IPS-NIHi7 (cell line): ENCODE measurements around the gene HNRNPUL1.
"Not testable (repeated sequence)": the region's sequence is repeated elsewhere in the genome, so short reads cannot be mapped to it uniquely, and the experiment has no call there.

Experiments used
- DNase-seq: peaks from one replicate; pipeline ENCODE4 v3.0.0; 2012; ENCODE audit warnings: mixed read lengths; ENCODE audit errors: extremely low spot score

The HNRNPUL1 gene

GRCh38 chr19:41263850-41264580, at the start of gene HNRNPUL1:
HNRNPUL1 (plus strand) TSS chr19:41264372; CDS start chr19:41264504, 132 bp downstream.
- DNase-seq, result peak; percentile 99

DNA sequence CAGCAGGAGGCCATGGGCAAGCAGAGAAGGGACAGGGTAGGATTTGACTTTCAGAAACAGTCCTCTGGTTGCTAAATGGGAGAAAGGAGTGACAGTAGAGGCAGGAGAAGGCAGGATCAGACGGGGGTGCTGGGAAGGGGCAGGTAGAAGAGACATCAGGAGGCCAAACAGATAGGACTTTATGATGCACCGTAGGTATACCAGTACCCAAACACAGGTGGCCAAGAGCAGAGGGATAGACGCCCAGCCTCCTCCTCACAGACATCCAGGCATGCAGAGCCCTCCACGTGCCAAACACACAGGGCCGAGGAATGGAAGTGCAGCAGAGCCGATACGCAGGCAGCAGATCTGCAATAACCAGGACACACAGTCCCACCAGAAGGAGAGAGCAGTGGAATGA, 46.4 kb upstream of the HNRNPUL1 start:
- no peak for DNase-seq

DNA sequence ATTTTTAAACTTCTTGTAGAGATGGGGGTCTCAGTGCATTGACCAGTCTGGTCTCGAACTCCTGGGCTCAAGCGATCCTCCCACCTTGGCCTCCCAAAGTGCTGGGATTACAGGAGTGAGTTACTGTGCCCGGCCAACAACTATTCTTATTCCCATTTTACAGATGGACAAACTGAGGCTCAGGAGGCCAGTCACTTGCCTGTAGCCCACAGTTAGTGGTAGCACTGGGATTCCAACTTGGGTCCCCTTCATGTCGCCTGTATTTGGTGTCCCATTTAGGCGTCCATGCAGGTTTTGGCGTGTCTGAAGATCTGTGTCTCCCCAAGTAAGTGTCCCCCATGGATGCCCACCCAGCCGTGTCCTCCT, 45.9 kb upstream of the HNRNPUL1 start:
- no peak for DNase-seq

GRCh38 chr19:41218615-41219507, 45.3 kb upstream of the HNRNPUL1 start, which contains the start of gene AXL:
AXL (plus strand) TSS chr19:41219223; CDS start chr19:41219393, 170 bp downstream.
- DNase-seq, result peak; percentile 91

- no peak for DNase-seq
Measured at GRCh38 chr19:41219924-41220567, 44.1 kb upstream of the HNRNPUL1 start.

DNA sequence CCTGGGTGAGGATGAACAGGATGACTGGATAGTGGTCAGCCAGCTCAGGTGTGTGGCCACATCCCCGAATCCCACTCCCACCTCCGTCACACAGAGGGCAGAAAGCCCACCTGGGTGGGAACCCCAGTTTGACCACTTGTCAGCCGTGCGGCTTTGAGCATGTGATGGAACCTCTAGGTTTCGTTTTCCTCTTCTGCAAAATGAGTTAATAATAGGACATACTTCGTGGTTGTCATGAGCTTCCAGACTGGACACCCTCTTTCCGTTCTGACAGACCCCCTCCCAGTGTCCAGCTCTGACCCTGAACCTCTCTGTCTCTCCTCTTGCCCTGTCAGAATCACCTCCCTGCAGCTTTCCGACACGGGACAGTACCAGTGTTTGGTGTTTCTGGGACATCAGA, 43.4 kb upstream of the HNRNPUL1 start:
- no peak for DNase-seq

GRCh38 chr19:41221514-41222205, 42.5 kb upstream of the HNRNPUL1 start:
- DNase-seq, result no peak

GRCh38 chr19:41222240-41222639, 41.9 kb upstream of the HNRNPUL1 start:
- DNase-seq, result no peak

GRCh38 chr19:41223431-41224234, 40.5 kb upstream of the HNRNPUL1 start:
- DNase-seq, result peak; percentile 78

GRCh38 chr19:41224632-41225031, 39.5 kb upstream of the HNRNPUL1 start:
- no peak for DNase-seq

DNA sequence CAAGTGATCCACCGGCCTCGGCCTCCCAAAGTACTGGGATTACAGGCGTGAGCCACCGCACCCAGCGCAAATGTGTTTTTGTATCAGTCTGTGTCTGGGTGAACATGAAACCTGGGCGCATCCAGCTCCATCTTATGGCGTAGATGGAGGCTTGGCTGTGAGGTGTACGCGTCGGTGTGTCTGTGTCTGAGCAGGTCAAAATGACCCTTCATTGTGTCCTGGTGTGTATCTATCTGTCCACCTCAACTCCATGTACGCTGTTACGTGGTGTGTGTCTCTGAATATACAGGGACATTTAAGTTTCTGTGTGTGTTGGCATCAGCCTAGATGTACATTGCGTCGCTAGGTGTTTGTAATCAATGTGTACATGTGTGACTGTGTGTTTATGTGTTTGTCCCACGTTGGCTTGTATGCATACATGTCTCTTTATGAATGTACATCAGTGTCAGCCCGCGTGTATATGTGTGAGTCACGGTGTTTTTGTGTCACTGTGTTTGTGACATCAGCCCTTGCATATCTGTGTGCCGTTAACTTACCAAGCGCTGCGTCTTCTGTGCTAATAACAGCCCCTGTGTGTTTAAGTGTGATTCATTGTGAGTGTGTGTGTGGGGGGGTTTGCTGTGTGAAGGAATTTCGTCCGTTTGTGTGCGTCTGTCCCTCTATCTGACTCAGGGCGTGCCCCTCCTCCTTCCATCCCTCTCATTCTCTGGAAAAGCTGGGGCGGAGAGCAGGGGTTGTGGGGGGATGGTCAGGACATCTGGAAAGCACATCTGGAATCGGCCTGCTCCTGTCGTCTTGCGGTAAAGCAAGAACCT, 38.7 kb upstream of the HNRNPUL1 start:
- peak; percentile 66 for DNase-seq

- DNase-seq, result peak; percentile 70
Measured at GRCh38 chr19:41226053-41226873, 37.9 kb upstream of the HNRNPUL1 start.

DNA sequence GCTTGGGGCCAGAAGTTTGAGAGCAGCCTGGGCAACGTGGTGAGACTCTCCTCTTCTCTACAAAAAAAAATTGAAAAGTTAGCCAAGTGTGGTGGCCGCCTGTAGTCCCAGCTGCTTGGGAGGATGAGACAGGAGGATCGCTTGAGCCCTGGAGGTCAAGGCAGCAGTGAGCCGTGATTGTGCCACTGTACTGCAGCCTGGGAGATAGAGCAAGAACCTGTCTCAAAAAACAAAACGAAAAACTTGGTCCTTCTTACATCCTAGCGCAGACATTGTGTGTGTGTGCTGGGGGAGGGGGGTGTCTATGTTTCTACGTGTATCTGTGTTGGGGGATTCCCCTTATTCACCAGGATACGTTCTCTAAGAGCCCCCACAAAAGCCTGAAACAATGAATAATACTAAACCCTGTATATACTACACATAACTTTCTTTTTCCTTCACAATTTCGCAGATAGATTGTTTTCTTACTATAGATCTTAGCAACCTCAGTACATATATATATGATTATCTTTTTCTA, 37.2 kb upstream of the HNRNPUL1 start:
- DNase-seq, result no peak

- DNase-seq, result no peak
Measured at GRCh38 chr19:41228486-41228885, 35.7 kb upstream of the HNRNPUL1 start.

DNA sequence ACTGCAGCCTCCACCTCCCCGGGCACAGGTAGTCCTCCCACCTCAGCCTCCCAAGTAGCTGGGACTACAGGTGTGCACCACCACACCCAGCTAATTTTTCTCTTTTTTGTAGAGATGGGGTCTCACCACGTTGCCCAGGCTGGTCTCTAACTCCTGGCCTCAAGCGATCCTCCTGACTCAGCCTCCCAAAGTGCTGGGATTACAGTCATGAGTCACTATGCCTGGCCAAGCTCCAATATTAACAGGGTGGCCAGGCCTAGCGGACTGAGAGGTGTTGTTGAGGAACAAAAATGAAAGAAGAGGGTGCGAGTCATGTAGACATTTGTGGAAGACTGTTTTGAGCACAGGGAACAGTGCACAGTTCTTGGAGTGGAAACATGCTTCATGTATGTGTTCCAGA, 34.8 kb upstream of the HNRNPUL1 start:
- DNase-seq, result not testable (repeated sequence)

DNA sequence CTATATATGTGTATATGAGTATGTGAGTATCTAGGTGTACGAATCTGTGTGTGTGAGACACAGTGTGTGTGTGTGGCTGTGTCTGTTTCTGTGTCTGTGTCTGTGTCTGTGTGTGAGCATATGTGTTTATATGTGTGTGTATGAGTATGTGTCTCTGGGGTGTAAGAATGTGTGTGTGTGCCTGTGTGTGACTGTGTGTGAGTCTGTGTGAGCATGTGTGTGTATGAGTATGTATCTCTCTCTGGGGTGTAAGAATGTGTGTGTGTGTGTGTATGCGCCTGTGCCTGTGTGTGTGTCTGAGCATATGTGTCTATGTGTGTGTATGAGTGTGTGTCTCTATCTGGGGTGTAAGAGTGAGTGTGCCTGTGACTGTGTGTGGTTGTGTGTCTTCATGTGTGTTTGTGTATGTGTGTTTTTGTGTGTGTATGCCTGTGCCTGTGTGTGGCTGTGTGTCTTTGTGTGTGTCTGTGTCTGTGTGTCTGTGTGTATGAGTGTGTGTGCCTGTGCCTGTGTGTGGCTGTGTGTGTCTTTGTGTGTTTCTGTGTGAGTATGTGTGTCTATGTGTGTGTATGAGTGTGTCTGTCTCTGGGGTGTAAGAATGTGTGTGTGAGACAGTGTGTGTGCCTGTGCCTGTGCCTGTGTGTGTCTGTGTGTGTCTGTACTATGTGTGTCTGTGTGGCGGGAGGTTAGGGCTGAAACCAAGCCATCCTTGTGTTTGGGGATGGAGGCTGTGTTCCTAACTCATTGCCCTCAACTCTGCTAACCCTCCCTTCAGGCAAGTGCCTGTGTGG, 33.9 kb upstream of the HNRNPUL1 start:
- no peak for DNase-seq

- DNase-seq, result no peak
Measured at GRCh38 chr19:41232686-41233085, 31.5 kb upstream of the HNRNPUL1 start.

DNA sequence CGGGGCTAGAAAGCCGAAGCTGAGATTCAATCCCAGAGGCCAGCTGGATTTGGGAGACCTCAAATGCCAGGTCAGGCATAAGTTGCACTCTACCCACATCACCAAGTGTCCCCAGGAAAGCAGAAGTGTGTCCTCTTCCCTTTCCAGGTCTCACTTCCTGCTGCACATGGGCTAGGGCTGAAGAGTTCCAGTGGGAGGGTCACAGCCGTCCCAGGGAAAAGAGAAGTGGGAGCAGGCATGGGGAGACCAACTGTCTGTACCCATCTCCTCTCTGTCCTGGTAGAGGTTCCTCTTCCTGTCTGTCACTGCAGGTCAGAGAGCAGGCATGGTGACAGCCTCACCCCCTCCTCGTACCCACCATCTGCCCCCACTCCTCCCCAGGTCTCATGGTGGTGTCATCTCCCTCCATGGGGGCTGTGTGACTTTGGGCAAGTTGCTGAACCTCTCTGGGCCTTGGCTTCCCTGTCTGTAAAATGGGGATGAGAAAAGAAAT, 30.4 kb upstream of the HNRNPUL1 start:
- DNase-seq, result no peak
